Skin of body (tissue), 2 donors: Measurements from ENCODE around the gene PCGF2. TPM values are rescaled to one million over a fixed set of nuclear protein-coding genes. Genes with fewer than 3 reads are reported as not detected.

Experiments used
- DNase-seq: peaks from one replicate; lab custom pipeline; 2025; lab: John Stamatoyannopoulos, UW
- total RNA-seq: library from RNA; depleted of rRNA; stranded (reverse); fragments of >200 nt; gene quantifications from one replicate; pipeline ENCODE4 v1.2.3, GENCODE V29; 2014

Gene PCGF2
- total RNA-seq, 1 donor from 2014 or later = 5.5 TPM

DNA sequence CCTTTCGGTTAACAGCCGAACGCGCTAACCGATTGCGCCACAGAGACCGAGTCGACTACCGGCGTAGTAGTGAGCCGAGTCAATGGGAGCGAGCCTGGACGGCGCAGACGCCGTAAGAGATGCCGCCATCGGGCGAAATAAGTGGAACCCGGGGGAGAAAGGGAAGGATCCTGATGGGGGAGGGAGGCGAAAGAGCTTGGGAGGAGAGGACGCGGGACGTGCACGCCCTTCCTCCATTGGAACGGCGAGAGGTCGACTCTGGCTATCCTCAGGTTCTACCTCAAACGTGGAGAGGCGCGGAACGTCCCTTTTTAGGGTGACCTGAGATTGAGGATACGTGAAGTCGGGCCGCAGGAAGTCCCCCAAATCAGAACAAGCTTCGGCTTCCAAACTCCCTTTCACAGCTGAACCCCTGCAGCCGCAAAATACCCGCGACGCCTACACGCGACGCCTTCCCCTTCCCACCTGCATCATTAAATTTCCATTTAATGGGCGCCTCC lies 3.7 kb upstream of the PCGF2 start:
- DNase-seq = peak; percentile 79

DNA sequence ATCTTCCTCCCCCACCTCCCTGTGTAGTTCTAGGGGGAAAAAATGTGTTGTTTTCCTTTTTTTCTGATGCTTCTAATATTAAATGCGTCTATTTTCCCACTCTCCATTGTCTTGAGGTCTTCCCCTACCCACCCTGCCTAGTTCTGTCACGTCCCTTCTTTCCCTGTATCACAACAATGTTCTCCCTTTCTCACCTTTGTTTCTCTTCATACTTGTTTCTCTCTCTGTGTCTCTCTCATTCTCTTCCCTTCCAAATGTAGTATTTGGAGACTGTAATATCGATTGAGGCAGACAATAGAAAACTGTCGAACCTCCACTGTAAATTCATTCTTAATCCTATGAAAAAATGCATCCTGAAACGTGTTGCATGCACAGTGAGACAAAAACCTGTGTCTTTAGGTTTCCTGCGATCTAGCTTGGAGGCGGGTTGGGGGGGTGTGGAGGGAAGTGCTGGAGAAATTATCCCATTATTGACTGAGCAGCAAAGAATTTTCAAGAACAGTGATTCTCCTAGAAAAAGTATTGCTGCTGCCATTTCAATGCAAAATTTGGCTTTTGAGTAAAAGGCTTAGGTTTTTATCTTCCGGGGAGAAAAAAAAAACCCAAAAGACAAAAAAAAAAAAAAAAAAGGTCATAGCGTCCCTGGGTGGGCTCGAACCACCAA lies 3.1 kb upstream of the PCGF2 start:
- DNase-seq = no peak

DNA sequence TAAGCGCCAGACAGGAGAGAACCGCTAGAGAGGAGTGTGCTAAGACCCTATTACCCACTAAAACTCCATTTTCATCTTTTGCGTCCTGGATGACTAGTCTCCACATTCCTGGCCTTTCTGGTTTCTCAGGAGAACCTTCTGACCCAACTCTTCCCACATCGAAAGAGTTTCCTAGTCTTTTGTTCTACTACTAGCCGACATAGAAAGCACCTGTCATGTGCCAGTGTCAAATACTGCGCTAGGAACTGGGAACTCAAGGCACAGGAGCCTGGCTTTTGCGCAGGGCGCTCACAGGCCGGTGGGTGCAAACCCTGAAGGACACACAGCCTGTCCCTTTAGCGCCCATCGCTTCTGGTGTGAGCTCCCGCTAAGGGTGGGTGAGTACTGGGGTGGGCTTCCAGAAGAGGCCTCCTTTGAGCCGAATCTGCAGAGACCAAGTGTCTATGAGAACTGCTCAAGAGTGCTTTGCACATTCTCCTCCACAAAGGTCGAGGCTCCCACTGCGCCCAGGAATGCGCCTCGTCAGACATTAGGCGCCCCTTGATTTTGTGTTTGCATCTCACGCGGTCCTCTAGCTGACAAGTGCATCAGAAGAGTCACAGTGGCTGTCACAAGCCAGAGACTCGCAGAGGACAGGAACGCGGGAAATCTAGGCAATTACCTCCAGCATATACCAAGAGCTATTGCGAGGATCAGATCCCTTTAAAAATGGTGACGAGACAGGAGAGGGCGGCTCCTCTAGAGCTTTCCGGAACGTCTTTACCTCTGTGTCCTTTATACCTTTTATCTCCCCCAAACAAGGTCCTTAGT lies 2.4 kb upstream of the PCGF2 start:
- no peak for DNase-seq

DNA sequence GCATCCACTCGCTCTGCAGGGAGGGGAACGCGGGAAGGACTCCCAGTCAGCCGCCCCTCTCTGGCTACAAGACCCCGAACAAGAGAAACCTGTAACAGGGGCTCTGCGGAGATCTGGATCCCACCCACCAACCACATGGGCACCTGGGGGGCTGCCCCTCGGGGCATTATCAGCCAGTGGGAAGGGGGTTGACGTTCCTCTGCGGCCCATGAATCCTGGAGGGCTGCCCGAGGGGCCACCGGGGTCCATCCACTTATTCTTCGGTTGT lies 1.8 kb upstream of the PCGF2 start:
- DNase-seq = no peak

DNA sequence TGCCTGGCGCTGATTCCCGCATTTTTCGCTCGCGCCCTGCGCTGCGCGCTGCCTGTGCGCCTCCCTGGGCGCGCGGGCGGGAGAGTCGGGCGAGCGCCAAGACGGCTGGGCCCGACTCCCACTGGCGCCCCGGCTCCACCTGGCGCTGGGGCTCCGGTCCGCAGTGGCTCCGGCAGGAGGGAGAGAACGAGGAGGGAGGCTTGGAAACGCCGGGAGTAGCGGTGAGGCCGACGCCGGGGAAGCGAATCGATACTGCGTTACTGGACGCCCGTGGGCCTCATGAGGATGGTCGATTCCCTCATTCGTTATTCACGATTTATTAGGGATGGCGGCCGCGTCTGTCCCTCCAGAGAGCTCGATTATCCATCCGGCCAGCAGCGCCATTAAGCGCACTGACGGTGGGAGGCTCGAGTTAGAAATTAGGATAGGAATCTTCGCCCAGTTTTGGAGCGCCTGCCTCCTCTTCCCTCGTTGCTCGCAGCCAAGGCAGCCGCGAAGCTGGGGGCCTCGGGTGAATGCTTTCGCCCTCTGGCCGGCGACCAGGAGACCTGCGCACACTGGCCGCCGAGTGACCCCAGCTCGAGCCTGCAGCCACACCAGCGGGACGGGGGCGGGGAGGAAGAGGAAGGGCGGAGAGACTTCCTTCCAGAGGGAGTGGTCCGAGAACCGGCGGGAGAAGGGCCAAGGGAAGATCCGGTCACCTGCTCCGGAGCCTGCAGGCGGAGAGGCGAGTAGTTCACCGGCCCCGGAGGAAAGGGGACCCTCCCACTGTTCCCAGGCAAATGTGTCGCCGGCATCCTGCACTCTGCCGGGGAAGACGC lies 1.3 kb upstream of the PCGF2 start:
- DNase-seq = peak; percentile 38

DNA sequence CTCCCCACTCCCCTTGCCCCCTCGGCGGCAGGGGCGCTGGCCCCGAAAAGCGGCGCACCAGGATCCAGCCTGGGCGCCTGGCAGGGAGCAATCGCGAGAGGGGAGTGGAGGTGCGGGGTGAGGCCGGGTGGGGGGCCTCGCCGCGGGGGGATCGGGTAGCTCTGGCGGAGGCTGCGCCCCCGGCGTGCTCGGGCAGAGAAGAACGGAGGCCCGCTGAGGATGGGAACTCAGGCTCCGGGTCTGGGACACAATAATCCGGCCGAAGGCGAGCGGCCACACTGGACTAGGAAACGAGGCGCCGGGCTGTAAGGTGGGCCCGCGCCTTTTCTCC lies 721 bp upstream of the PCGF2 start:
- DNase-seq = no peak

DNA sequence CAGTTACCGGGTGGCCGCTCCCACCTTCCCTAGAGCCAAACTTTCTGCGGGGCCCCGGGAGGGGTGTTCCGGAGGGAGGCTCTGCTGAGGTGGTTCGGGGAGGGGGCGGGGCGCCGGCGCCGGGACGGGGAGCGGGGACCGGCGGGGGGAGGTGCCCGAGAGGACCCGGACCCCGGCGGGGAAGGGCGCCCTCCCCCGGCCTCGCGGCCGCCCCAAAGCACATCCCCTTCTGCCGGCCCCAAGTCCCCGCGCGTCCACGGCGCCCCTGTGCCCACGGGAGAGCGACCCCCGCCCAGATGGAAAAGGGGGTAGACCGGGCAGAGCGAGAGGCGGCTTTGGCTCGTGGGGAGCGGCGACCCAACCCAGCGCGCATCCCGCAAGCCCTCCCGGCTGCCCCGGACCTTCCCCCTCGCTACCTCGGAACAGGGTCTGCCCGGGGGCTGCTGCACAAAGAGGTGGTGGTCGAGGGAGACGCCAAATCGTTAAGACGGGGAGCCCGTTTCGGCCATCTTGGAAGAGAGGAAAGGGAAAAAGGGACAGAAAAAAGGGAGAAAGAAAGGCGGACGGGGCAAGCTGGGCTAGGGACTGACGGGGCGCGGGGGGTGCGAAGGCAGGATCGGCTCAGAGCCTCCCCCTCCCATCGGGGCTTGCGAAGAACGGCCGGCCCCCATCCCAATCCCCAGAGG lies 530 bp downstream of the PCGF2 start:
- DNase-seq = no peak

DNA sequence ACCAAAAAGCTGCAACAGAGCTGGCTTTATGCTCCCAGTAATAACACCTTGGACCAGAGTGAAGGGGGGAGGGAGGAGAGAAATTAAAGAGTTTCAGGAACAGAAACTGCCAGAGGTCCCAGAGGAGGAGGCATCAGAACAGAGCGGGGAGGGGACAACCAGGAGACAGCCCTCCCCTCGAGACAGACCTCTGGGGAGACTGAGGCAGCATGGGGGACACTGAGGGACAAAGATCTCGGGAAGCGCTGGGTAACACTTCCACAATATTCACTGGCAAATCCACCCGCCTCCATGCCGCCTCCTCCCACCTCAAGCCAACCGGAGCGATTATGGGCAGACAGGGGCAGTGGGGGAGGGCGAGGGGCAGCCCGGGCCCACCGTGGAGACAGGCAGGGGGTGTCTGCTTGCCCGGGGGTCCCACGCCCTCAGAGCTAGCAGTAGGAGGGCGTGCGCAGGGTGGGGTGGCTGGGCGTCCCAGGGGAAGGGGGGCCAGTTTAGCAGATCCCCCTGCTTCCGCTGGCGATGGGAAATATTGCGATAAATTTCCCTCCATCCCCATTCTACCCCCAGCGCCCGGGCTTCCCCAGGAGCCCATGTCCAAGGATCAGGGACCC lies 1.2 kb downstream of the PCGF2 start:
- no peak for DNase-seq

DNA sequence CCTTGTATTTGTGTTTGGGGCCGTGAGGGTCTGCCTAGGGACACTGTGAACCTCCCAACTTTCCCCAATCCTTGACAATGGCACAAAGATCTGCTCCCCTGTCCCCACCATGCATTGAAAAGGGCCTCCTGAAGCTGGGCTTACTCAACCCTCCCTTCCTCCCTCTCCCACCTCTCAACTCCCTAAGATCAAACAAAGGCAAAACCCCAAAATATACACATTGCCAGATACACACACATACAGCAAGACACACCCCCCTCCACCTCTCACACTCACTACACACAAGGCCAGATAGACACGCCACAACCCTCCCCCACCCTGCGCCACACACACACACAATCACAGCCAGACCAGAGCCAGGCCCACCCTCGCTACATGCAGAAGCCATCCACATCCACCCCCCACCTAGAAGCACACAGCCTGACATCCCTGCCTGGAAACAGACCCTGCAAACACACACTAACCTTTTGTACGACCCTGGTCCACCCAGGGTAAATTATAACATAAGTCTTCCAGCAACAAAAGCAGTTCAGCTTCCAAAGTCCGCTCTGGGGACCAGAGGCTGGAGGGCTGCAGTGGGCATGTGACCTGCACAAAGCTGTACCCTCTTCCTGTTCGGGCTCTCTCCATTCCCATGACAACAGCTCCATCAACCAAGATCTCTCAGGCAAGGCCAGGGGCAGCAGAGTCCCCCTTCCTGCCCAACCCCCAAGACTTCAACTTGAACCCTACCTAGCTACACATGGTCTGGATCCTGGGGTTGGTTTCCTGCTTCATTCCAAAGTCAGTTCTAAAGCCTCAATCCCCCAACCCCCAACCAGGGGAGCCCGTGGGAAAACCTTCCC lies 1.9 kb downstream of the PCGF2 start:
- peak; percentile 28 for DNase-seq

DNA sequence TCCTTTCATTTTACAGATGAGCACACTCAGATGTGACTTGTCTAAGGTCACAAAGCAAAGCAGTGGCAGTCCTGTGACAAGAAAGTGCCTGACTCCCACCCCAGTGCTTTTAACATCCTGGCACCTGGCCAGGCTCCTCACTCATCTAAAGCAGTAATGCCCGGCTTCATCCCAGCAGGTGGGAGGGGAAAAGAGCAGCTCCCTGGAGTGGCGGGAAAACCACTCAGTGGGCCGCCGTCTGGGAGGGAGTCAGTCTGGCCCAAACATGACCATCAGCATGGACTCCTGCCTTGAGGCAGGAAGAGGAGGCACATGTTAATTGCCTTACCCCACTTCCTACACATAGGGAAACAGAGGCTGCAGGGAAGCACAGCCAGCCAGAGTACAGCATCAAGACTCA lies 2.6 kb downstream of the PCGF2 start:
- DNase-seq = no peak

DNA sequence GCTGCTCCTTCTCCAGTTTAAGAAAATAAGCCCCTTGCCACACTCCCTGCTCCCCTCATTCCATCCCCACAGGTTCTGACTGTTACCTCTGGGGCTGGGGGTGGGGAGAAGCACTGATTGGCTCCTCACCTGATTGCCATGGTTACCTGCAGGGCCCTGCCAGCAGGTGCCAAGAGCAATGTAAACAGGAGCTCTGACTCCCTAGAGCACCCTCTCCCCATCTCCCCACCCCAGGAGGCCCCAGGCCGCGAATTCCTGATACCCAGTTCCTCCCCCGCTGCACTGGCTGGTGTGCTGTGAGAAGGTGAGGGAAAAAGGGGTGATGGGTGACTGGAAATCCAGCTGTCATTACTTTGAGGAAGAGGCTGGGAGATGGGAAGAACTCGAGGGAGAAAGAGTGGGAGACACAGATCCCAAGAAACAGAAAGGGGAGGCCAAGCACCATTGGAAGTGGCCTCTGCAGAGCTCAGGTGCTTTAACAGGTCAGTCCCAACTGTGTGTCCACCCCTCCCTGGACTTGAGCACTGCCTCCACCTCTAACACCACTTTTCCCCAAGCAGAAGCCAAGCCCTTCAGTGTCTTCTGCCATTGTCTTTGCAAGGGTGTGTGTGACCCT lies 4.5 kb downstream of the PCGF2 start:
- DNase-seq = no peak

DNA sequence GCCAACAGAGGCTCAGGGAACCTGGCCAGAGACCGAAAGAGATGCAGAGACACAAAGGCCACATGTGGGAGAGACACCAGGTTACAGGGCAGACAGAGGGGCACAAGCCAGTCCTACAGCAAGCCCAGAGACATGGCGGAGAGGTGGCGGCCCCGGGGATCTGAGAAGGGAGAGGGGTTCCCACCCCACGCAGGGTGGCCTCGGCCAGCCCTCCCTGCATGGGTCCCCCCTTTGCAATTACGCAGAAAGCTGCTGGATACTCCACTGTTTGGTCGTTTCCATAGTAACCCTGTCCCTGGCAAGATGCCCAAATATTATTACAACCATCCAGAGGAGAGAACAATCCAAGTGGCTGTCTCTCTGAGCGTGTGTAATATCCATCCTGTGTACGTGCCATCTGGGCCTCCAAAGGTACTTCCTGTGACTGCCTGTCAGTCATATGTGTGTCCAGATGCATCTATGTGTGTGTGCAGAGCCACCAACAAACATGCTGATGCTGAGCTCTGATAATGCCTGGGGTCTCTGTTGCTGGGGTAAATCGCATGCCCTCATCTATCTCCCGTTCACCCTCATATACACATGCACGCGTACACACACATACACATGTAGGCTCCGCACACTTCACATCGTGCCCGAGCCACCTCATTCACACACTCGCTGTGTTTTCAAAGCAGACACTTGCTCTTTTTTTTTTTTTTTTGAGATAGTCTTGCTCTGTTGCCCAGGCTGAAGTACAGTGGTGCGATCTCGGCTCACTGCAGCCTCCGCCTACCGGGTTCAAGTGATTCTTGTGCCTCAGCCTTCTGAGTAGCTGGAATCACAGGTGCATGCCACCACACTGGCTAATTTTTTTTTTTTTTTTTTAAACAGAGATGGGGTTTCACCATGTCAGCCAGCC lies 5.5 kb downstream of the PCGF2 start:
- peak; percentile 97 for DNase-seq

DNA sequence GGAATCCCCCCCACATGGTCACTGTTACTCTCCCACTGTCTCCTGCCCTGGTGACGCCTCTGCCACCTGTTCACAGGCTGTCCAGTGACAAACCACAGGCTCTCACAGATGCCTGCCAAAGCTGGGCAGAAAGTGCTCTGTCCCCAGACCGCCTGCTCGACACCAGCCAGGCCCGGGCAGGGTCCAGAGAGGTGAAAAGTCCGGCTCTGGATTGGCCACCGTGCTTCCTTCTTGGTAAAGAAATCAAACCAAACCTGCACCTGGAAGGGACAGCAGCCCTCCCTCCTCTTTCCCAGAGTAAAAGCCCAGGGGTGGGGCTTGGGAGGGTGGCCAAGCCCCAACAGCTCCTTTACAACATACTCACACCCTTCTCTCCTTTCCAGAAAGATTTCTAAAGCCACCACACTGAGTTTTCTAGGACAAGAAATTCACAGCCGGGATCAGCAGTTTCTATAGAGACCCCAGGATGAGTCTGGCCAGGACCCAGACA lies 6.2 kb downstream of the PCGF2 start:
- peak; percentile 81 for DNase-seq

DNA sequence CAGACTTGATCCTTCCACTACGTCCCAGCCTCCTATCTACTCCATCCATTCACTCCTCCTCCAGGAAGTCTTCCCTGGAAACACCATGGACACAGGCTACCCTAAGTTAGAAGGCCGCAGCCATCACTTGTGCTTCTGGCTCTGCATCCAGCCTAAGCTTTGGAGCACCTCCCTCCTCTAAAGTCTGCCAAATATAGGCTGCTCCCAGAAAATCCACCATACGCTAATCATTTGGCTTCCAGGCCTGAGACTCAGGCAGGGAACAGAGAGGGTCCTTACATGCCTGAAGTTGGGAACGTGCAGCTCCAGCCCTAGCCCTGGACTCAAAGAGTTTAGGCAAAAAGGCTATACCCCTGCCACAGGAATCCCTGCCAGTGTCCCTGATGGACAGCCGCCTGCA lies 6.7 kb downstream of the PCGF2 start:
- peak; percentile 42 for DNase-seq

DNA sequence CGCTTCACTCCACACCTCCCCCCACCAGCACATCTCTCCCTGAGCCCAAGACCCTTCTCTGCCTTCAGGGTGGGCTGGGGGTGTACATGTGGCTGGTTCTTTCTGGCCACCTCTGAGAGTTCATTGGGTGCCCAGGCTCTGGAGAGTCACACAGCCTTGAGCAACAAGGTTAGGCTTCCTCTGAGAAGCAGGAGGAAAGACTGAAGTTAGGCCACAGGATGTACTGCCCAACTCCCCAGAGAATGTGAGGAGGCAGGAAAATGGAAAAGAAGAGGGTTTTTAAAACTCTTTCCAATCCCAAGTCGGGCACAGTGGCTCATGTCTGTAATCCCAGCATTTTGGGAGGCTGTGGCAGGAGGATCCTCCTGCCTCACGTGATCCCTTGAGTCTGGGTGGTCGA lies 7.3 kb downstream of the PCGF2 start:
- no peak for DNase-seq

DNA sequence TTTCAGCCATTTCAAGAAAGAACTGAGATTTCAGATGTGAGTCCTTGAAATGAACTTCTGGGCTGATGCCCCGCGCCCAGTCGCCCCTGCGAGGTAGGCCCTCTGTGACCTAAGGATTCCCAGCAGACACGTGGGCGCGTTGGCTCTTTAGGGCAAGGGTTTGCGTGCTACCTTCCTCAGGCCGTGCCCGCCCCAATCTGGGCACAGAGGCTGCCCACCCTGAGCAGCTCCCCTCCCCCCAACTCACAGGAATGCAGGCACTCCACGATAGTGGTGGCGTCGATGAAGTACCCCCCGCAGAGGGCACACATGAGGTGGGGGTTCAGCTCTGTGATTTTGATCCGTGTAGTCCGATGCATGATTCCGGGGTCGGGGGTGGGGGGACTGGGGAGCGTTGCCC lies 8.1 kb downstream of the PCGF2 start:
- DNase-seq = no peak

DNA sequence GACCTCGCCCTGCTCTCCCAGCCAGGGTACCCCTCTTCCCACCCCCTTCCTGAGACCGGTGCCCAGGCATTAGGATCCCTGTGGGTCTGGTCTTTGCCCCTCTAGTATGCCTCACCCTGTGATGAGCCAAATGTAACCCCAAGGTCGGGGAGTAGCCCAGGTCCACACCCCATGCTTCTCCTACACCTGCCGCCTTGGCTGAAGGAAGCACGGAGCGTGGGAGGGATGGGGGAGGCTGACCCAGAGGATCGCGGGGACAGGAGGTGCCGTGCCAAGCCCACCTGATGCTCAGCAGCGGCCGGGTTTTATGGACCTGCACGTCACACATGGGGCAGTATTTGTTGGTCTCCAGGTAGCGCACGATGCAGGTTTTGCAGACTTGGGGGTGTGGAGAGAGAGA lies 8.8 kb downstream of the PCGF2 start:
- no peak for DNase-seq

DNA sequence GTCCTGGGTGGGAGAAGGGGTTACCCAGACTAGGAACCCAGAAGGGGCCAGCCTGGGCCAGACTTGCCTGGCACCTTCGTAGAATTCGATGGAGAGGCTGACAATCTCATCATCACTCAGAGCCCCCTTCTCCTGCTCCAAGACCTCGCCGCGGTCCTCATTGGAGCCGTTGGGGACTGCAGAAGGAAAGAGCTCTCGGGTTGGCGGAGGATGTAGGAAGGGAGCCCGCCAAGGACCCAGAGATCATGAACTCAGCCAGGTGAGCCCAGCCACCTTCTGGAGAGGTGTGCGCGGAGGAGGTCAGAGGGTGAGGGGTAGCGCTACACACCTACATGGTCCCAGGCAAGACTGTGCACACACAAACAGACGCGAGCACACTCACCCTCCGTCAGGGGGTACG lies 9.4 kb downstream of the PCGF2 start:
- no peak for DNase-seq
